DOHH2 (cell line): ENCODE measurements around the gene KPNA6.
A peak's percentile ranks its signal among the peaks of the same experiment; 100 is the strongest.

Source experiments
- H3F3A ChIP-seq: fragments of 200-600 bp; sonication (generic), shearing (Covaris generic); 2 replicates; pipeline ENCODE4 v1.6.0; 2016; ENCODE audit warnings: antibody characterized with exemption, mild to moderate bottlenecking; ENCODE audit not compliant: control insufficient read depth, insufficient read depth
- H3K27ac ChIP-seq: fragments of 200-600 bp; sonication (generic); 2 replicates; pipeline ENCODE4 v1.5.1; 2014; ENCODE audit warnings: low read depth, mild to moderate bottlenecking, low read length, moderate library complexity
- H3K27me3 ChIP-seq: fragments of 200-600 bp; sonication (generic); 2 replicates; pipeline ENCODE4 v1.6.1; 2014; ENCODE audit warnings: mild to moderate bottlenecking, low read length, mixed read lengths; ENCODE audit not compliant: control insufficient read depth
- H3K36me3 ChIP-seq: fragments of 200-600 bp; sonication (generic); 2 replicates; pipeline ENCODE4 v1.6.1; 2014; ENCODE audit warnings: mild to moderate bottlenecking, low read length, moderate library complexity, mixed read lengths; ENCODE audit not compliant: control insufficient read depth
- H3K4me1 ChIP-seq: fragments of 200-600 bp; sonication (generic); 2 replicates; pipeline ENCODE4 v1.6.1; 2014; ENCODE audit warnings: mild to moderate bottlenecking, low read length, mixed read lengths; ENCODE audit not compliant: control insufficient read depth
- H3K4me2 ChIP-seq: fragments of 200-600 bp; sonication (generic); 2 replicates; pipeline ENCODE4 v1.6.0; 2014; ENCODE audit warnings: mild to moderate bottlenecking, low read length, moderate library complexity
- H3K4me3 ChIP-seq: fragments of 200-600 bp; sonication (generic); 2 replicates; pipeline ENCODE4 v1.5.1; 2014; ENCODE audit warnings: mild to moderate bottlenecking, low read length, mixed read lengths
- H3K79me2 ChIP-seq: fragments of 200-600 bp; sonication (generic); 2 replicates; pipeline ENCODE4 v1.6.1; 2014; ENCODE audit warnings: mild to moderate bottlenecking, low read length, mixed read lengths; ENCODE audit not compliant: control insufficient read depth
- H3K9me2 ChIP-seq: fragments of 200-600 bp; sonication (generic); replicated peaks from 2 replicates; pipeline ENCODE4 v1.6.1; 2014; ENCODE audit warnings: mild to moderate bottlenecking, low read length, mixed read lengths; ENCODE audit not compliant: control insufficient read depth
- H3K9me3 ChIP-seq: fragments of 200-600 bp; sonication (generic); 2 replicates; pipeline ENCODE4 v1.6.1; 2014; ENCODE audit warnings: antibody characterized with exemption, low read length, mixed read lengths; ENCODE audit not compliant: control insufficient read depth, insufficient read depth
- H4K20me1 ChIP-seq: fragments of 200-600 bp; sonication (generic); 2 replicates; pipeline ENCODE4 v1.6.0; 2014; ENCODE audit warnings: low read depth, mild to moderate bottlenecking, antibody characterized with exemption, low read length, moderate library complexity; ENCODE audit not compliant: control insufficient read depth, insufficient read depth
- CTCF ChIP-seq: fragments of 200-600 bp; sonication (generic); IDR thresholded peaks from one replicate; pipeline ENCODE4 v1.5.1; 2014; ENCODE audit warnings: antibody characterized with exemption, mild to moderate bottlenecking, low read depth, low read length; ENCODE audit not compliant: poor library complexity, severe bottlenecking
- EZH2phosphoT487 ChIP-seq: fragments of 200-600 bp; sonication (generic); IDR thresholded peaks from 2 replicates; pipeline ENCODE4 v1.6.1; 2017; ENCODE audit warnings: borderline replicate concordance, mild to moderate bottlenecking, antibody characterized with exemption, low read length, moderate library complexity, mixed read lengths

KPNA6 gene

GRCh38 chr1:32216566-32216965, 108.7 kb downstream of the KPNA6 start:
- H3K79me2 ChIP-seq = peaks cover 9% of the 10 kb centered on the region
- H3K4me1 ChIP-seq = peaks cover 22% of the 10 kb centered on the region
- no peak overlapping the region for H3K4me3 ChIP-seq
- H3K27ac ChIP-seq = no peak overlapping the region
- peaks cover 16% of the 10 kb centered on the region; the same call in 1 of the 2 replicates for H3K36me3 ChIP-seq
- no peaks in the 10 kb centered on the region for H4K20me1 ChIP-seq
- H3K27me3 ChIP-seq = no peaks in the 10 kb centered on the region
- H3K4me2 ChIP-seq = no peak overlapping the region
- H3K9me2 ChIP-seq = no peaks in the 10 kb centered on the region
- H3F3A ChIP-seq = 0 out of 2 replicates have a peak, but pooled peaks cover 2% of the 10 kb centered on the region
- H3K9me3 ChIP-seq = no peaks in the 10 kb centered on the region
- TF ChIP-seq CTCF (no peak), EZH2phosphoT487 (no peak)

GRCh38 chr1:32219022-32219421, 111.2 kb downstream of the KPNA6 start:
- Histone ChIP-seq H3K4me3 (no peak overlapping the region), H3K9me3 (no peaks in the 10 kb centered on the region), H3K9me2 (no peaks in the 10 kb centered on the region), H3K27ac (no peak overlapping the region), H3K79me2 (peaks cover 34% of the 10 kb centered on the region), H3K36me3 (peaks cover 31% of the 10 kb centered on the region), H3K4me2 (no peak overlapping the region), H4K20me1 (no peaks in the 10 kb centered on the region), H3K4me1 (peaks cover 36% of the 10 kb centered on the region), H3K27me3 (no peaks in the 10 kb centered on the region), H3F3A (0 out of 2 replicates have a peak, but pooled peaks cover 2% of the 10 kb centered on the region)
- no peak for TF ChIP-seq CTCF
- TF ChIP-seq EZH2phosphoT487 = no peak

GRCh38 chr1:32220746-32221580, 113.1 kb downstream of the KPNA6 start:
- H4K20me1 ChIP-seq = no peaks in the 10 kb centered on the region
- peaks cover 38% of the 10 kb centered on the region for H3K36me3 ChIP-seq
- no peaks in the 10 kb centered on the region for H3K27me3 ChIP-seq
- peaks cover 39% of the 10 kb centered on the region for H3K79me2 ChIP-seq
- H3K9me2 ChIP-seq = no peaks in the 10 kb centered on the region
- H3K4me3 ChIP-seq = peak overlapping the region; percentile 99
- peak overlapping the region; percentile 76 for H3K4me2 ChIP-seq
- H3K9me3 ChIP-seq = no peaks in the 10 kb centered on the region
- H3F3A ChIP-seq = 0 out of 2 replicates have a peak, but pooled peaks cover 2% of the 10 kb centered on the region
- TF ChIP-seq EZH2phosphoT487 = no peak
- TF ChIP-seq CTCF = no peak
- H3K4me1 ChIP-seq = peaks cover 31% of the 10 kb centered on the region
- H3K27ac ChIP-seq = no peak overlapping the region
